Stimulated activated CD8-positive, alpha-beta memory T cell treated with anti-CD3 and anti-CD28 coated beads, Interleukin-2, amount 100 ng/mL, for 1 hour (primary cell): ENCODE data around the gene ARHGEF10L.
A peak's percentile ranks its signal among the peaks of the same experiment; 100 is the strongest.
"Not testable (repeated sequence)": the region's sequence is repeated elsewhere in the genome, so short reads cannot be mapped to it uniquely, and the experiment has no call there.

Experiments used
- DNase-seq, 2 donors: peaks; one replicate each; pipeline ENCODE4 v3.0.0-alpha.2; 2020; ENCODE audit warnings: low read depth in 2 of 2

Gene ARHGEF10L, protein sequence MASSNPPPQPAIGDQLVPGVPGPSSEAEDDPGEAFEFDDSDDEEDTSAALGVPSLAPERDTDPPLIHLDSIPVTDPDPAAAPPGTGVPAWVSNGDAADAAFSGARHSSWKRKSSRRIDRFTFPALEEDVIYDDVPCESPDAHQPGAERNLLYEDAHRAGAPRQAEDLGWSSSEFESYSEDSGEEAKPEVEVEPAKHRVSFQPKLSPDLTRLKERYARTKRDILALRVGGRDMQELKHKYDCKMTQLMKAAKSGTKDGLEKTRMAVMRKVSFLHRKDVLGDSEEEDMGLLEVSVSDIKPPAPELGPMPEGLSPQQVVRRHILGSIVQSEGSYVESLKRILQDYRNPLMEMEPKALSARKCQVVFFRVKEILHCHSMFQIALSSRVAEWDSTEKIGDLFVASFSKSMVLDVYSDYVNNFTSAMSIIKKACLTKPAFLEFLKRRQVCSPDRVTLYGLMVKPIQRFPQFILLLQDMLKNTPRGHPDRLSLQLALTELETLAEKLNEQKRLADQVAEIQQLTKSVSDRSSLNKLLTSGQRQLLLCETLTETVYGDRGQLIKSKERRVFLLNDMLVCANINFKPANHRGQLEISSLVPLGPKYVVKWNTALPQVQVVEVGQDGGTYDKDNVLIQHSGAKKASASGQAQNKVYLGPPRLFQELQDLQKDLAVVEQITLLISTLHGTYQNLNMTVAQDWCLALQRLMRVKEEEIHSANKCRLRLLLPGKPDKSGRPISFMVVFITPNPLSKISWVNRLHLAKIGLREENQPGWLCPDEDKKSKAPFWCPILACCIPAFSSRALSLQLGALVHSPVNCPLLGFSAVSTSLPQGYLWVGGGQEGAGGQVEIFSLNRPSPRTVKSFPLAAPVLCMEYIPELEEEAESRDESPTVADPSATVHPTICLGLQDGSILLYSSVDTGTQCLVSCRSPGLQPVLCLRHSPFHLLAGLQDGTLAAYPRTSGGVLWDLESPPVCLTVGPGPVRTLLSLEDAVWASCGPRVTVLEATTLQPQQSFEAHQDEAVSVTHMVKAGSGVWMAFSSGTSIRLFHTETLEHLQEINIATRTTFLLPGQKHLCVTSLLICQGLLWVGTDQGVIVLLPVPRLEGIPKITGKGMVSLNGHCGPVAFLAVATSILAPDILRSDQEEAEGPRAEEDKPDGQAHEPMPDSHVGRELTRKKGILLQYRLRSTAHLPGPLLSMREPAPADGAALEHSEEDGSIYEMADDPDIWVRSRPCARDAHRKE (N-terminal part only)

DNA sequence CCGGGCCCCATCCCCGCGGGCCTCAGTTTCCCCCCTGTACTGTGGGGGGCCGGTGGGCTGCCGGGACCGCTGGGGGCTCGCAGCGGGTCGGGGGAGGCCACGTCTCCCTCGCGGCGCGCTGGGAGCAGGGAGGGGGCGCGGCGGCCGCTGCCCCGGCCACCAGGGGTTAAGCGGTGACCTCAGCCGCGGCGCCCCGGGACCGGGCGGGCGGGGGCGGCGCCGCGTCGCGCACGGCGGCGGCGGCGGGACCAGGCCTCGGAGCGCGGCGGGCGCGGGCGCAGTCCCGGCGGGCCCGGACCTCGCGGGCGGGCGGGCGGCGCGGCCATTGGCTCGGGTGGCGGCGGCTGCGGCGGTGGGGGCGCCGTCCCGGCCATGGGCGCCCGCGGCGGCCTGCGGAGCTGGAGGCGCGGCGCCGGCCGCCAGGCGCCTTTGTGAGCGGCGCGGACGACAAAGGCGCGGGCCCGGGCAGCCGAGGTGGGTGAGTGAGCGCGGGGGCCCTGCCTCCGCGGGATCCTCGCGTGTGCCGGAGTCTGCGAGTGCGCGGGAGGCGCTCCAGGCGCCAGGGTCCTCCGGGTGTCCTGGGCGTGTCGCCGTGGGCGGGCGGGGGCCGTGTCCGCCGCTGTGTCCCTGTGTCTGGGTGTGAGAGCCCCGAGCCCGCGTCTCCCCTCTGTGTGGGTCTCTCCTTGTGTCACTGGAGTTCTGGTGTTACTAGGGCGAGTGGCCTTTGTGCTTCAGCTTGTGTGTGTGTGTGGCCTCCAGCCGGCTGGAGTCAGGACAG, at the start of gene ARHGEF10L:
Gene ARHGEF10L, plus strand, starts transcription at position 222 of the 778 bp plus-strand sequence. CDS start 40,898 bp downstream, outside the sequence.
- no peak for DNase-seq

DNA sequence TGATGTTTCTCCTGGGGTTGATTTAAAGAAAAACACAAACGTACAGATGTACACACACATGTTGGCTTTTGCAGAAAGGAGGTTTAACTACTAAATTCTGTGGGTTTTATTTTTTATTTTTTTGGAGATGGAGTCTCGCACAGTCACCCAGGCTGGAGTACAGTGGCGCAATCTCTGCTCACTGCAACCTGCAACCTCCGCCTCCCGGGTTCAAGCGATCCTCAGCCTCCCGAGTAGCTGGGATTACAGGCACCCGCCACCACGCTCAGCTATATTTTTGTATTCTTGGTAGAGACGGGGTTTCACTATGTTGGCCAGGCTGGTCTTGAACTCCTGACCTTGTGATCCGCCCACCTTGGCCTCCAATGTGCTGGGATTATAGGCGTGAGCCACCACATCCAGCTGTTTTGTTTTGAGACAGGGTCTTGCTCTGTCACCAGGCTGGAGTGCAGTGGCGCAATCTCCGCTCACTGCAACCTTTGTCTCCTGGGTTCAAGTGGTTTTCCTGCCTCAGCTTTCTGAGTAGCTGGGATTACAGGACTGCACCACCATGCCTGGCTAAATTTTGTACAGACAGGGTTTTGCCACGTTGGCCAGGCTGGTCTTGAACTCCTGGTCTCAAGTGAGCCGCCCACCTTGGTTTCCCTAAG, 49.6 kb upstream of the ARHGEF10L start:
- DNase-seq: not testable (repeated sequence)

DNA sequence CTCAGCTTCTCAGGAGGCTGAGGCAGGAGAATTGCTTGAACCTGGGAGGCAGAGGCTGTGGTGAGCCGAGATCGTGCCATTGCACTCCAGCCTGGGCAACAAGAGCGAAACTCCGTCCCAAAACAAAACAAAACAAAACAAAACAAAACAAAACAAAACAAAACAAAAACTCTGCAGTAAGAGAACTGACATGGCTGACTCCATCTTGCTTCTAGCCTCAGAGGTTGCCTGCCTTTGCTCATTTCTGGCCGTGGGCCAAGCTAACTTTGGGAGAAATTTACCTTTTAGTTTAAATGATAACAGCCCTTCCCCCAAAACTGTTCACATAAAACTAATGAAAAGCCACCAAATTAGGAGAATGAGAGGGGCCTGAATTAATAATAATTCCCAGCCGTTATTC, 48.8 kb upstream of the ARHGEF10L start:
- not testable (repeated sequence) for DNase-seq

DNA sequence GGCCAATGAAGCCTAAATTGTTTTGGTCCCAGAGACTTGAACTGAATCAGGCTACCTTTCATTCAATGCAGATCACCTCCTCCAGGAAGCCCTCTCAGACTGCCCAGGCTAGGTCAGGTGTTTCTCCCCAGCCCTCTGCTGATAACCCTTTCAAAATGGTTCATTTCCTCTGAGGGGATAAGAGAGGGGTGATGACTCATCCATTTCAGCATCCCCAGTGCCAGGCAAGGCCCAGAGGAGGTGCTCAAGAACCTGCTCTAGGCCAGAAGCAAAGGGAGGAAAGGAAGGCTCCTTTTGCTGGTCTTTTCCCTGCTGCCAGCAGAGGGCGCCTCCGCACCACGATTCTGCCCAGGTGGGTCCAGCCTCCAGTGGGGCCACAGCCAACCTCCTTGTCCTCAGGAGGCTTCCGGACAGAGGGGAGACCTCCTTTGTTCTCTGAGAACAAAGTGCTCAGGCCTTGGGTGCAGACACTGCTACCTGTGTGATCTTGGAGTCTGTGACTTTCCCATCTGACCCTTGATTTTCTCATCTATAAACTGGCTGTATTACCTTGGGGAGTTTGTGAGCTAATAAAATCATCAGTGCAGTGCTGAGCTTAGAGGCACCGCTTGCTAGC, 45.3 kb upstream of the ARHGEF10L start:
- DNase-seq: peak; percentile 11 to 41

DNA sequence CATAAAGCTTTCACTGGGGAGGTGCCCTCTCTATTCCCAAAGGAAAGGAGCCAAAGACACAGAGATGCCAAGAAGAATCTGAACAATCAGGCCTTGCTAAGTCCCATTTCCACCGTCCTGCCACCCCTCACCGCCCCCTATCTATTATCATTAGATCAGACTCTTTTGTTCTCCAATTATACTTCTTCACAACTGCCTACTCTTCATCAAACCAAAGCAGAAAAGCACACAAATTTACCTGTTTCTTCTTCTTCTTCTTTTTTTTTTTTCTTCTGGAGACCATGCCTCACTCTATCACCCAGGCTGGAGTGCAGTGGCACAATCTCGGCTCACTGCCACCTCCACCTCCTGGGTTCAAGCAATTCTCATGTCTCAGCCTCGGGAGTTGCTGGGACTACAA, 43.1 kb upstream of the ARHGEF10L start:
- DNase-seq: no peak

DNA sequence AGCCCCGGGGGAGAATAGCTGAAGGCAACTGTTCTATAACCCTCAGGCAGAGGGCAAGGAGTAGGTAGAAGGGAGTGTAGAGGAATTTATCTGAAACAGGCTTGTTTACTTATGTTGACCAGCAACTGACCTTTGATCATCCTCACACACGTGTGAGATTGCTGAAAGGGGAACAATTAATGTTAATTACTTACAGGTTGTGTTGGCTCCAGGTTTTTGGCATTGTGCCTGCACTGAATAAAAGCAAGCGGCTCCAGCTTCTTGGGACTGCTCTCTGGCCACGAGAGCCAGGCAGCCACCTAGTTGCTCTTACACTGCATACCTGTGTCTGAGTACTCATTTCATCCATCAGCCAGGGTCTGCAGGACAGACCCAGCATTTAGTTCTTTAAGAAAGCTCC, 41.3 kb upstream of the ARHGEF10L start:
- DNase-seq: no peak

DNA sequence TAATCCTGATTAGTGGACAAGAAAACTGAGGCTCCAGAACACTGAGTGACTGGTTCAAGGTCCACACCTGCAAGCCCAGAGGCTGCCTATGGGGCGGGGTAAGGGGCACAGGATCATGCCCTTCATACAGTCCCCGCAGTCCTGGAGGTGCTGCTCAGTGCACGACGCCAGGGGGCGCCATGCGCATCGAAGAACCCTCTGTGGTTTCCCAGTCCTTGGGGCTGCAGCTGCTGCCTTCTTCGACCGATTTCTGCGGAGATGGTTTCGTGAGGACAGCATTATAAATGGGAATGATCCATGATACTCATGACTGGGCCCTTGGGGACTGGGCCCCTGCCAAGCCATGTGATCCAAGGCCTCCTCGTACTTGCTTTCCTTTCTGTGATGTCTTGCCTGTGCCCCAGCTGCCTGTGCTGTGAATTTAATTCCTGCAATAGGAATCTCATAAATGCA, 37.1 kb upstream of the ARHGEF10L start:
- no peak for DNase-seq

DNA sequence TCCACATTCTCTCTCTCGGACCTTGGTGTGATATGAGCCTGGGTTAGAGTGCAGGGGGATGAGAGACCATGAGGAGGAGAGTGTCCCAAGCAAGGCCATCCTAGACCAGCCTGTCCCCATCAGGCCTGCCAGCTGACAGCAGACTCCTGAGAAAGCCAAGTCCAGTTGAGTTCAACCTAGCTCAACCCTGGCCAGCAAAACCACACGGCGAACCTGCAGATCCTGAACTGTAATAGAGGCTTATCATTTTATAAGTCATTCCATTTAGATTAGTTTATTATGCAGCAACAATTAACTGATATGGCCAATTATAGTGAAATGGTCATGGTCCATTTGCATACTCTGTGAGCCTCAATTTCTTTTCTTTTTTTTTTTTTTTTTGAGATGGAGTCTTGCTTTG, 36.4 kb upstream of the ARHGEF10L start:
- no peak for DNase-seq

DNA sequence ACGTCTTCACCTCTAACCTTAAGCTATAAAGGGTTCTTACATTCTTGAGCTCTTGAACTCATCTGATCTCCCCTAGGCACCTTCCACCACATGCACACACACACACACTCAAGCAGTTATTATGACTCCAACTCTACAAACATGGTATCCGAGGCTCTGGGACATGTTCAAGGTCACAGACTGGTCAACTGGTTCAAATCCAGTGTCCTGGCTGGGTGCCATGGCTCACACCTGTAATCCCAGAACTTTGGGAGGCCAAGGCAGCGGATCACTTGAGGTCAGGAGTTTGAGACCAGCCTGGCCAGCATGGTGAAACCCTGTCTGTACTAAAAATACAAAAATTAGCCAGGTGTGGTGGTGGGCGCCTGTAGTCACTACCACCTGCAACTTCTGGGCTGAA, 32.3 kb upstream of the ARHGEF10L start:
- DNase-seq: not testable (repeated sequence)

DNA sequence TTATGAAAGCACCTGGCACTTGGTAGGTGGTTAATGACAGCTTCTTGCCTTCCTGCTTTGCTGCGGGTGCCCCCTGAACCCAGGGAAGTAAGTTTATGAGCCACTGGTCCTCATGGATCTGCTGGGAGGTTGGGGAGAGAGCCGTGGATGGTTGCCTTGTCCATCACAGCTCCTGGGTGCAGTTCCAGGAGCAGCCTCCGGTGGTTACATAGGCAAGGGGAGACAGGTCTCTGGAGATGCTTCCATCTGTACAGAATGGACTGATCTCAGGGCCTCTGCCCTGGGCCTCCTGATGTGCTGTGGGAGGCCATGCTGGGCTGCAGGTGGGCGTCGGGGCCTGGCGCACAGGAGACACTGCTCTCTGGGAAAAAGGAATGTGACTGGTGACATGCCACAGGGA, 31.6 kb upstream of the ARHGEF10L start:
- no peak for DNase-seq

DNA sequence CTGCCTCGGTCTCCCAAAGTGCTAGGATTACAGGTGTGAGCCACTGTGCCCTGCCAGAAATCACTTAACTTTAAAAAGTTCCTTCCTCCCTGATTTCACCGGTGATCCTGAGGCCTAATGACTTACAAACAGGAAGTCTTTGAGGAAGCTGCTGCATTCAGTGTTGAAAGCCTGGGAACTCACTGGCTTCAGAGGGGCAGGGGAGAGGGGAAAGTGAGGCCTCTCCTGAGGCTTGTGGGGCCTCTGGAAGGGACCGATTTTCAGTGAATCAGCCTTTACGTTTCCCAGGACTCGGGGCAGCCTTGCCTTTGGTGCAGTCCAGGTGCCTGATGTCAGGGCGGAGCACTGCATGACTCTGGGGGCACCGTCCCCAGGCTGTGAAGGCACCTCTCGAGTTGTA, 30.1 kb upstream of the ARHGEF10L start:
- no peak for DNase-seq

DNA sequence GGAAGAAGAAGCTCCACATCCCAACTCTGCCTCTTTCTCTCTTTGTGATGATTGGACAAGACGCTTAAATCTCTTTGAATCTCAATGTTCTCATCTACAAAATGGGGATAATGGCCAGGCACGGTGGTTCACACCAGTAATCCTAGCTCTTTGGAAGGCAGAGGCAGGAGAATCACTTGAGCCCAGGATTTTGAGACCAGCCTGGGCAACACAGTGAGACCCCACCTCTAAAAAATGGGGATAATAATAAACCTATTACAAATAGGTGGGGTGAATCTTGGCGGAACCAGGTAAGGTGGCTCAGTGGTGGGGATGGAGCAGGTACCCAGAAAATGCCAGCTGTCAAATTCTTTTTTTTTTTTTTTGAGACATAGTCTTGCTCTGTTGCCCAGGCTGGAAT, 29.4 kb upstream of the ARHGEF10L start:
- DNase-seq: no peak

DNA sequence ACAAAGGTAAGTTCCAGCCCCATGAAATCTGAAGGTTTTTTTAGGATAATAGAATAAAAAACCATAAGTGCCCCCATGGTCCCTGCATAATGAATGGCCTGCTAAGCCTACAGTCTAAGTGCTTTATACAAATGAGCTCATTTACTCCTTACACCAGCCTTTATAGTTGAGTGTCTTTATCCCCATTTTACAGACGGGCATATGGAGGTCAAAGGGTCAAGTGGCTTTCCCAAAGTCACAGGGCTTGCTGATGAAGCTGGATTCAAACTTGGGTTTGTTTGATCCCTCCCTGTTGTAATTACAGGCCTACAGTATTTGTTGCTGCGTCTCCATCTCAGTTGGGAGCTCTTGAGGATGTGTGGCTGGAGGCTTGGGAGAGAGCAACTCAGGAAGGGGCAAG, 28.3 kb upstream of the ARHGEF10L start:
- DNase-seq: no peak

DNA sequence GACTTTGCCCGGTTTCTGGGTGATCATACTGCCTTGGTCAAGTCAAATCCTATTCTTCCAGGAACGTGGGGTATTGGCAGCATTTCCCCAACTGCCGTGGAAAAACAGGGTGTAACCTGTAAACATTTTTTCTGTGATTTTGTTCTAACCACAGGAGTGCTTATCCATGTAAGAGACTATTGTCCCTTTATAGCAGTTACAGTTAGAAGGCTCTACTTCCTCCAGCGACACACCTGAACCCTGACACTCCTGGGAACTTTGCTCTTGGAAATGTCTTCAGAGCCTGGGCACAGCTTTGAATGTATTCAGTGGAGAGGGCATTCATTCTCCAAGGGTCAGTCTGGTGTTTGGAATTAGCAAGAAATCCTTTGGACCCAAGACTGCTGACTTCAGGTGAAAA, 26.4 kb upstream of the ARHGEF10L start:
- no peak for DNase-seq

DNA sequence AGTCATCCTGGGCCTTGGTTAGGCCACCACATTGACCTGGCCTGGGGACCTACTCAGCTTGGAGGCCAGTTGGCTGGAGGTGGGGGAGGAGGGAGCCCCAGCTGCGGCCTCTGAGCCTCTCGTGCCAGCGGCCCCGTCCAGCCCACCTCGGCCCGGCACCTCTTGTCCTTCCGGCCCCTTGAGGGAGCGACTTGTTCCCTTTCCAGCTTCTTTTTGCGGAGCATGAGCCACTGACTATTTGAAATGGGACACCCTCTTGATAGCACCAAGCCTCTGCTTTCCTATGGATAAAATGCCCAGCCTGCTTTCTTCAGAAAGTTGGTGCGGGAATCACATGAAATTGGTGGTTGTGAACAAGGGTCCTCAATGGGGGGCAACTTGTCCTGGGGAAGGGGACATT, 24.7 kb upstream of the ARHGEF10L start:
- no peak for DNase-seq

DNA sequence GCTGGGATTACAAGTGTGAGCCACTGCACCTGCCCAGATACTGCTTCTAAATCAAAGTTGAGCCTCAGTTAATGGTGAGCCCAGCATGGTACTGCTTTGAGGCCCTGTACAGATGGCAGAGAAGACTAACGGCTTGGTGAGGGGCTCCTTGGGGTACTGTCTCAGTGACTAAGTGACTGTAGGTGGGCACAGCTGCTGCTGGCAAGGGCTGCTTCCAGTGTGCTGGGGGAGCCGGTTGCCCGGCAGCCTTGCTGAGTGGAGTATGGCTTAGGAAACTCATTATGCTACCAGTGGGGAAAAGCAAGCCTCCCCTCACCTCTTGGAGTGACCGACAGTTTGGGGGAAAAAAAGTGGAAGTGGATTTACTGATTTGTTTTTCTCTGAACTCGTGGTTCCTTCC, 23.6 kb upstream of the ARHGEF10L start:
- DNase-seq: no peak

DNA sequence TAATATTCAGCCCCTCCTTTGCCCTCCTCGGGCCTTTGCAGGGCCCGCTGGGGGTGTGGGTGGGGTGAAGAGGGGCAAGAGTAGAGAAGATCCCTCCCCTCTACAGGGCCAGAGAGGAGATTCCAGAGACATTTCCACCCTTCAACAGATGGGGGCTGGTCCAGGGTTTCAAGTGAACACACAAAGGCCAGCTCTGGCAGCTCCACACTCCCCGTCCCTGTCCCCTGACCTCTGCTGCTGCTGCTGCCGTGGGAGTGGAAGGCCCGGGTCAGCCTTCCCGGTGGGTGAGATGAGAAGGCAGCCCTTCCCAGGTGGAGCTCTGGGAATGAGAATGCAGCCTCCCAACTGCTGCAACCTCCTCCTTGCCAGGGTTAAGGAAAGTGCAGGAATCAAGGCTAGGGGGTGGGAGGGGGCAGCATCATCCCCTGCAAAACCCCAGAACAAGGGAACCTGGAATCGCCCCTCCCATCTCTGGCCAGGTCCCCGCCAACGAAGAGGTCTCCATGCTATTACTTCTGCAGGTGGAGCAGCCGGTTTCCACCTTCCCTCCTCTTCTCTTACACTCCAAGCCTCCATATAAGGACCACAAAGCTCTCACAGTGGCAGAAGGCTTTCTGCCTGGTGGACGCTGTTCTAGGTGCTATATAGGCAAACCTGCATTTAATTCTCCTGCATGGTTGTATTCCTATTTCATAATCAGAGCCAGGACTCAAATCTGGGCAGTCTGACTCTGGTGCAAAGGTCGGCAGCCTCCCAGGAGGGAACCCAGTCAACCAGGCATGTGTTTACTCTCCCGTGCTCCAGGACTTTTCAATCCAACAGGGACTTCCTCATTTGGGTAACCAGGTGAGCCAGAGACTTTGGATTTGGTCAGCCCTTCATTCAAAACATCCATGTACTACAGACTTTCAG, 22.9 kb upstream of the ARHGEF10L start:
- DNase-seq: no peak

DNA sequence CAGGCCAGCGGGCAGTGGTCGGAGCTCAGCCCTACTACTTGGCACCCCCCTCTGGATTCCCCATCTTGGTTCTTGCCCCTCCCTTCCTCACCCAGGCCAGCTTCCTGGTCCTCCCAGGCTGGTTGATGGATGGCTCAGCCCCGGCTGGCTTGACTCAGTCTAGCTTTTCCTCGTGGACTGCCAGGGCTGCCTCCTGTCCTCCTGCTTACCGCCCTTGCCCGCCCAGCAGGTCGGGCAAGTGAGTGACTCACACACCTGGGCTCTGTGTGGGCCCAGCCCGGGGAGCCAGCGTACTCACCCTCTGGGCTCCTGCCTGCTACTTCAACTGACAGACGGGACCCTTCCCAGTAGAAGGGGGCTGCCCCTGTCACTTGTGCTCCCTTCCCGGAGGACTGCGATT, 19.5 kb upstream of the ARHGEF10L start:
- no peak for DNase-seq
